ENCODE measurements around the gene TEX13A. TPM values are rescaled to one million over a fixed set of nuclear protein-coding genes. Genes with fewer than 3 reads are reported as not detected.

TEX13A gene
- total RNA-seq, 1 experiment from 2014 or later: not detected

- intact Hi-C loops (cut with micrococcal nuclease; ENCODE audit: unreplicated experiment) (no loop called here), in situ Hi-C loops (cut with HindIII; ENCODE audit: low pct_unique_long_range_greater_than_20kb, low sequenced_read_pairs) (no loop called here)
- no TSS peak for BruUV-seq (replicated peaks)
- Histone ChIP-seq H3K9me3 (ENCODE audit: control insufficient read depth, insufficient read depth, low read depth, low read length) (no peaks in the 10 kb centered on the region), H3K4me3 (ENCODE audit: low read depth in 2 of 2, low read length in 2 of 2) (no peak overlapping the region), H3K36me3 (ENCODE audit: control insufficient read depth, insufficient read depth, low read length) (no peaks in the 10 kb centered on the region), H3K4me1 (ENCODE audit: control insufficient read depth, insufficient read depth, low read length) (no peaks in the 10 kb centered on the region), H3K27me3 (ENCODE audit: control insufficient read depth, insufficient read depth, low read length) (no peaks in the 10 kb centered on the region), H3K27ac (ENCODE audit: low read length) (no peak overlapping the region)
- CTCF ChIA-PET: no interaction called here
- no peak for DNase-seq (ENCODE audit: low read depth, low spot score)
- TF ChIP-seq, protein P1, sequence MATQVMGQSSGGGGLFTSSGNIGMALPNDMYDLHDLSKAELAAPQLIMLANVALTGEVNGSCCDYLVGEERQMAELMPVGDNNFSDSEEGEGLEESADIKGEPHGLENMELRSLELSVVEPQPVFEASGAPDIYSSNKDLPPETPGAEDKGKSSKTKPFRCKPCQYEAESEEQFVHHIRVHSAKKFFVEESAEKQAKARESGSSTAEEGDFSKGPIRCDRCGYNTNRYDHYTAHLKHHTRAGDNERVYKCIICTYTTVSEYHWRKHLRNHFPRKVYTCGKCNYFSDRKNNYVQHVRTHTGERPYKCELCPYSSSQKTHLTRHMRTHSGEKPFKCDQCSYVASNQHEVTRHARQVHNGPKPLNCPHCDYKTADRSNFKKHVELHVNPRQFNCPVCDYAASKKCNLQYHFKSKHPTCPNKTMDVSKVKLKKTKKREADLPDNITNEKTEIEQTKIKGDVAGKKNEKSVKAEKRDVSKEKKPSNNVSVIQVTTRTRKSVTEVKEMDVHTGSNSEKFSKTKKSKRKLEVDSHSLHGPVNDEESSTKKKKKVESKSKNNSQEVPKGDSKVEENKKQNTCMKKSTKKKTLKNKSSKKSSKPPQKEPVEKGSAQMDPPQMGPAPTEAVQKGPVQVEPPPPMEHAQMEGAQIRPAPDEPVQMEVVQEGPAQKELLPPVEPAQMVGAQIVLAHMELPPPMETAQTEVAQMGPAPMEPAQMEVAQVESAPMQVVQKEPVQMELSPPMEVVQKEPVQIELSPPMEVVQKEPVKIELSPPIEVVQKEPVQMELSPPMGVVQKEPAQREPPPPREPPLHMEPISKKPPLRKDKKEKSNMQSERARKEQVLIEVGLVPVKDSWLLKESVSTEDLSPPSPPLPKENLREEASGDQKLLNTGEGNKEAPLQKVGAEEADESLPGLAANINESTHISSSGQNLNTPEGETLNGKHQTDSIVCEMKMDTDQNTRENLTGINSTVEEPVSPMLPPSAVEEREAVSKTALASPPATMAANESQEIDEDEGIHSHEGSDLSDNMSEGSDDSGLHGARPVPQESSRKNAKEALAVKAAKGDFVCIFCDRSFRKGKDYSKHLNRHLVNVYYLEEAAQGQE (IDR thresholded peaks at IDR 0.05; ENCODE audit: insufficient read depth in 1 of 2, low read depth in 2 of 2, low read length in 1 of 2): no peak
- TF ChIP-seq SIN3A (IDR thresholded peaks at IDR 0.05; ENCODE audit: borderline replicate concordance, insufficient read depth, low read depth, low read length) (no peak), POLR2AphosphoS5 (IDR thresholded peaks at IDR 0.05; ENCODE audit: low read depth, low read length) (no peak), CTCF (IDR thresholded peaks at IDR 0.05) (no peak), TCF7L2 (IDR thresholded peaks at IDR 0.05; ENCODE audit: low read depth, low read length) (no peak)
- no peak for ATAC-seq
- POLR2A ChIA-PET: no interaction called here
Measured at GRCh38 chrX:105265093-105265492, 44.6 kb upstream of the TEX13A start.

- POLR2A ChIA-PET: no interaction called here
- no peak for DNase-seq (ENCODE audit: low read depth, low spot score)
- no peaks in the 10 kb centered on the region for H3K36me3 ChIP-seq (ENCODE audit: control insufficient read depth, insufficient read depth, low read length)
- TF ChIP-seq TCF7L2 (IDR thresholded peaks at IDR 0.05; ENCODE audit: low read depth, low read length) (no peak), POLR2AphosphoS5 (IDR thresholded peaks at IDR 0.05; ENCODE audit: low read depth, low read length) (no peak), SIN3A (IDR thresholded peaks at IDR 0.05; ENCODE audit: borderline replicate concordance, insufficient read depth, low read depth, low read length) (no peak), CTCF (IDR thresholded peaks at IDR 0.05) (no peak)
- TF ChIP-seq, protein P1 (IDR thresholded peaks at IDR 0.05; ENCODE audit: insufficient read depth in 1 of 2, low read depth in 2 of 2, low read length in 1 of 2): no peak
- no peaks in the 10 kb centered on the region for H3K9me3 ChIP-seq (ENCODE audit: control insufficient read depth, insufficient read depth, low read depth, low read length)
- in situ Hi-C loops (cut with HindIII; ENCODE audit: low pct_unique_long_range_greater_than_20kb, low sequenced_read_pairs) (no loop called here), intact Hi-C loops (cut with micrococcal nuclease; ENCODE audit: unreplicated experiment) (no loop called here)
- H3K27me3 ChIP-seq (ENCODE audit: control insufficient read depth, insufficient read depth, low read length): no peaks in the 10 kb centered on the region
- CTCF ChIA-PET: no interaction called here
- H3K27ac ChIP-seq (ENCODE audit: low read length): no peak overlapping the region
- ATAC-seq: no peak
- no TSS peak for BruUV-seq (replicated peaks)
- H3K4me1 ChIP-seq (ENCODE audit: control insufficient read depth, insufficient read depth, low read length): no peaks in the 10 kb centered on the region
- no peak overlapping the region for H3K4me3 ChIP-seq (ENCODE audit: low read depth in 2 of 2, low read length in 2 of 2)
Measured at GRCh38 chrX:105263801-105264200, 43.3 kb upstream of the TEX13A start.

Measured in Panc1 (cell line).